SK-N-SH treated with all-trans-retinoic acid at 6 μM for 48 hours (cell line): Measurements from ENCODE around the gene PLXNA3.

Experiments
- ATAC-seq: fragments of 200-7000 bp; cut with Tn5 transposase; 3 replicates; pipeline ENCODE4 v1.9.1; 2020; ENCODE audit warnings: mild to moderate bottlenecking, moderate library complexity
- ARNTL ChIP-seq: fragments of 450-650 bp; formaldehyde crosslinking; IDR thresholded peaks from 2 replicates; pipeline ENCODE4 v1.5.0; 2020; ENCODE audit warnings: low read depth, mild to moderate bottlenecking, moderate library complexity, borderline replicate concordance
- BACH2 ChIP-seq: fragments of 250-450 bp; sonication (Bioruptor Pico); IDR thresholded peaks from 2 replicates; pipeline ENCODE4 v1.9.0; 2021; ENCODE audit warnings: mild to moderate bottlenecking, borderline replicate concordance
- CSDC2 ChIP-seq: fragments of 250-450 bp; sonication (Bioruptor Pico); IDR thresholded peaks from 2 replicates; pipeline ENCODE4 v1.5.0; 2020; ENCODE audit warnings: mild to moderate bottlenecking, moderate library complexity
- ESRRG ChIP-seq: fragments of 250-450 bp; sonication (Bioruptor Pico); IDR thresholded peaks from 2 replicates; pipeline ENCODE4 v1.6.1; 2021; ENCODE audit warnings: mild to moderate bottlenecking
- GLIS3 ChIP-seq: fragments of 250-450 bp; sonication (Bioruptor Pico); IDR thresholded peaks from 2 replicates; pipeline ENCODE4 v1.5.0; 2020; ENCODE audit warnings: mild to moderate bottlenecking, moderate library complexity
- OSR1 ChIP-seq: fragments of 250-450 bp; sonication (Bioruptor Pico); IDR thresholded peaks from 2 replicates; pipeline ENCODE4 v1.8.0; 2022; ENCODE audit warnings: moderate library complexity, mild to moderate bottlenecking, inconsistent platforms
- PPARA ChIP-seq: fragments of 250-450 bp; sonication (Bioruptor Pico); IDR thresholded peaks from 2 replicates; pipeline ENCODE4 v1.5.0; 2020; ENCODE audit warnings: mild to moderate bottlenecking, borderline replicate concordance
- RARB ChIP-seq: fragments of 250-450 bp; sonication (Bioruptor Pico); IDR thresholded peaks from 2 replicates; pipeline ENCODE4 v1.8.0; 2021; ENCODE audit warnings: mild to moderate bottlenecking, moderate library complexity
- SNAI2 ChIP-seq: fragments of 250-450 bp; sonication (Bioruptor Pico); IDR thresholded peaks from 2 replicates; pipeline ENCODE4 v1.5.0; 2020; ENCODE audit warnings: mild to moderate bottlenecking, moderate library complexity
- TOX ChIP-seq: fragments of 250-450 bp; sonication (Bioruptor Pico); IDR thresholded peaks from 2 replicates; pipeline ENCODE4 v1.8.0; 2021; ENCODE audit warnings: mild to moderate bottlenecking, moderate library complexity, borderline replicate concordance
- ZC3H10 ChIP-seq: fragments of 250-450 bp; sonication (Bioruptor Pico); IDR thresholded peaks from 2 replicates; pipeline ENCODE4 v1.5.1; 2021; ENCODE audit warnings: mild to moderate bottlenecking, moderate library complexity
- ZFP30 ChIP-seq: fragments of 450-650 bp; formaldehyde crosslinking; IDR thresholded peaks from 2 replicates; pipeline ENCODE4 v1.5.0; 2022; ENCODE audit warnings: mild to moderate bottlenecking, moderate library complexity
- ZNF565 ChIP-seq: fragments of 450-650 bp; formaldehyde crosslinking; conservative IDR thresholded peaks from 2 replicates; pipeline ENCODE4 v1.5.0; 2020; ENCODE audit warnings: low read depth, mild to moderate bottlenecking, moderate library complexity
- ZNF8 ChIP-seq: fragments of 450-650 bp; formaldehyde crosslinking; IDR thresholded peaks from 2 replicates; pipeline ENCODE4 v1.5.0; 2020; ENCODE audit warnings: mild to moderate bottlenecking, moderate library complexity
- TF ChIP-seq, protein P1 (sequence below): fragments of 250-450 bp; sonication (Bioruptor Pico); IDR thresholded peaks from 2 replicates; pipeline ENCODE4 v1.8.0; 2021; ENCODE audit warnings: low read depth, mild to moderate bottlenecking, moderate library complexity, borderline replicate concordance
- TF ChIP-seq, protein P2 (sequence below): fragments of 250-450 bp; sonication (Bioruptor Pico); IDR thresholded peaks from 2 replicates; pipeline ENCODE4 v1.5.0; 2020; ENCODE audit warnings: mild to moderate bottlenecking, moderate library complexity
- TF ChIP-seq, protein P3 (sequence below): fragments of 250-450 bp; sonication (Bioruptor Pico); IDR thresholded peaks from 2 replicates; pipeline ENCODE4 v1.8.0; 2020; ENCODE audit warnings: mild to moderate bottlenecking, moderate library complexity, borderline replicate concordance
- TF ChIP-seq, protein P4 (sequence below): fragments of 250-450 bp; sonication (Bioruptor Pico); IDR thresholded peaks from 2 replicates; pipeline ENCODE4 v1.5.1; 2020; ENCODE audit warnings: low read depth, mild to moderate bottlenecking, moderate library complexity

The PLXNA3 gene

DNA sequence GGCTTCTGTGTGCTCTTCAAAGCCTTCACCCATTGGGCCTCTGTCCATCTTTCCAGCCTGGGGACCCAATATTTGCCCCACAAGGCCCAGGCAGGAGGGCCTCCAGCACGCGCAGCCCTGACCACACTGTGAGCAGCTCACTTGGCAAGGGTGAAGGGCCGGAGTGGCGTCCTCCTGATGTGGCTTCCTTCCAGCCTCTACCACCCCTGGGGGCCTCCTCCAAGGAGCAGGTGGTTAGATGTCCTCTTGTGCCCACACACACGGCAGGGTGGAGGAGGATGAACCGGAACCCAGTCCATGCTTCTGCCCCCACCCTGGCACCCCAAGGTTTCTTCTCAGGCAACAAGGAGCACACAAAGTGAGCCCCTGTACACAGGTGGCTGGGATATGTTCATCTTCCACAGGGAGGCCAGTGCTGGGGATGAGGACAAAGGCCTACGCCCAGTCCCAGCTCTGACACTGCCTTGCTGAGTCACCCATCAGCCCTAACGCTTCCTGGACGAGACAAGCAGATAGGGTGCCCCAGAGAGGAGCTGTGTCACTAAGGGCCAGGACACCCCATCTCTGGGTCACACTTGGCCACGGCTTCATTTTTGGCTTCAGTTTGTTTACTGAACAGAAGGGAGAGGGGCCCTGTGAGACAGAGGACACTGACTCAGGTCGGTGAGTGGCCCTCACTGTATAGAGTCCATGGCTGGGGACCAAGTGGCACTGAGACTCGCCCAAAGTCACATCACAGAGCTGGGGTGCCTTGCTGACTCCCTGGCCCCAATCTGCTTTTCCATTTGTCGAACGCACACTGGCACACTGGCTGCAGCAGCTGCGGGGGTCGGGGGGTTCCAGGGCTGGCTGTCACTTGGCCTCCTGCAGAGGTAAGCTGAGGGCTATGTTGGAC, 26.4 kb downstream of the PLXNA3 start:
- TF ChIP-seq RARB, result no peak
- TF ChIP-seq, protein P1, sequence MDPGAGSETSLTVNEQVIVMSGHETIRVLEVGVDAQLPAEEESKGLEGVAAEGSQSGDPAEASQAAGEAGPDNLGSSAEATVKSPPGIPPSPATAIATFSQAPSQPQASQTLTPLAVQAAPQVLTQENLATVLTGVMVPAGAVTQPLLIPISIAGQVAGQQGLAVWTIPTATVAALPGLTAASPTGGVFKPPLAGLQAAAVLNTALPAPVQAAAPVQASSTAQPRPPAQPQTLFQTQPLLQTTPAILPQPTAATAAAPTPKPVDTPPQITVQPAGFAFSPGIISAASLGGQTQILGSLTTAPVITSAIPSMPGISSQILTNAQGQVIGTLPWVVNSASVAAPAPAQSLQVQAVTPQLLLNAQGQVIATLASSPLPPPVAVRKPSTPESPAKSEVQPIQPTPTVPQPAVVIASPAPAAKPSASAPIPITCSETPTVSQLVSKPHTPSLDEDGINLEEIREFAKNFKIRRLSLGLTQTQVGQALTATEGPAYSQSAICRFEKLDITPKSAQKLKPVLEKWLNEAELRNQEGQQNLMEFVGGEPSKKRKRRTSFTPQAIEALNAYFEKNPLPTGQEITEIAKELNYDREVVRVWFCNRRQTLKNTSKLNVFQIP (CRISPR knock-in tag), result no peak
- TF ChIP-seq, protein P2, sequence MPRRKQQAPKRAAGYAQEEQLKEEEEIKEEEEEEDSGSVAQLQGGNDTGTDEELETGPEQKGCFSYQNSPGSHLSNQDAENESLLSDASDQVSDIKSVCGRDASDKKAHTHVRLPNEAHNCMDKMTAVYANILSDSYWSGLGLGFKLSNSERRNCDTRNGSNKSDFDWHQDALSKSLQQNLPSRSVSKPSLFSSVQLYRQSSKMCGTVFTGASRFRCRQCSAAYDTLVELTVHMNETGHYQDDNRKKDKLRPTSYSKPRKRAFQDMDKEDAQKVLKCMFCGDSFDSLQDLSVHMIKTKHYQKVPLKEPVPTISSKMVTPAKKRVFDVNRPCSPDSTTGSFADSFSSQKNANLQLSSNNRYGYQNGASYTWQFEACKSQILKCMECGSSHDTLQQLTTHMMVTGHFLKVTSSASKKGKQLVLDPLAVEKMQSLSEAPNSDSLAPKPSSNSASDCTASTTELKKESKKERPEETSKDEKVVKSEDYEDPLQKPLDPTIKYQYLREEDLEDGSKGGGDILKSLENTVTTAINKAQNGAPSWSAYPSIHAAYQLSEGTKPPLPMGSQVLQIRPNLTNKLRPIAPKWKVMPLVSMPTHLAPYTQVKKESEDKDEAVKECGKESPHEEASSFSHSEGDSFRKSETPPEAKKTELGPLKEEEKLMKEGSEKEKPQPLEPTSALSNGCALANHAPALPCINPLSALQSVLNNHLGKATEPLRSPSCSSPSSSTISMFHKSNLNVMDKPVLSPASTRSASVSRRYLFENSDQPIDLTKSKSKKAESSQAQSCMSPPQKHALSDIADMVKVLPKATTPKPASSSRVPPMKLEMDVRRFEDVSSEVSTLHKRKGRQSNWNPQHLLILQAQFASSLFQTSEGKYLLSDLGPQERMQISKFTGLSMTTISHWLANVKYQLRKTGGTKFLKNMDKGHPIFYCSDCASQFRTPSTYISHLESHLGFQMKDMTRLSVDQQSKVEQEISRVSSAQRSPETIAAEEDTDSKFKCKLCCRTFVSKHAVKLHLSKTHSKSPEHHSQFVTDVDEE (CRISPR knock-in tag), result no peak
- no peak for TF ChIP-seq TOX (CRISPR knock-in tag)
- no peak for TF ChIP-seq ESRRG (CRISPR knock-in tag)
- no peak for TF ChIP-seq SNAI2 (CRISPR knock-in tag)
- no peak for TF ChIP-seq BACH2 (CRISPR knock-in tag)
- no peak for TF ChIP-seq PPARA (CRISPR knock-in tag)
- no peak for TF ChIP-seq ZNF565 (CRISPR knock-in tag)
- no peak for TF ChIP-seq ZFP30 (CRISPR knock-in tag)
- TF ChIP-seq, protein P3, sequence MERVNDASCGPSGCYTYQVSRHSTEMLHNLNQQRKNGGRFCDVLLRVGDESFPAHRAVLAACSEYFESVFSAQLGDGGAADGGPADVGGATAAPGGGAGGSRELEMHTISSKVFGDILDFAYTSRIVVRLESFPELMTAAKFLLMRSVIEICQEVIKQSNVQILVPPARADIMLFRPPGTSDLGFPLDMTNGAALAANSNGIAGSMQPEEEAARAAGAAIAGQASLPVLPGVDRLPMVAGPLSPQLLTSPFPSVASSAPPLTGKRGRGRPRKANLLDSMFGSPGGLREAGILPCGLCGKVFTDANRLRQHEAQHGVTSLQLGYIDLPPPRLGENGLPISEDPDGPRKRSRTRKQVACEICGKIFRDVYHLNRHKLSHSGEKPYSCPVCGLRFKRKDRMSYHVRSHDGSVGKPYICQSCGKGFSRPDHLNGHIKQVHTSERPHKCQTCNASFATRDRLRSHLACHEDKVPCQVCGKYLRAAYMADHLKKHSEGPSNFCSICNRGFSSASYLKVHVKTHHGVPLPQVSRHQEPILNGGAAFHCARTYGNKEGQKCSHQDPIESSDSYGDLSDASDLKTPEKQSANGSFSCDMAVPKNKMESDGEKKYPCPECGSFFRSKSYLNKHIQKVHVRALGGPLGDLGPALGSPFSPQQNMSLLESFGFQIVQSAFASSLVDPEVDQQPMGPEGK (CRISPR knock-in tag), result no peak
- TF ChIP-seq OSR1 (CRISPR knock-in tag), result no peak
- TF ChIP-seq, protein P4, sequence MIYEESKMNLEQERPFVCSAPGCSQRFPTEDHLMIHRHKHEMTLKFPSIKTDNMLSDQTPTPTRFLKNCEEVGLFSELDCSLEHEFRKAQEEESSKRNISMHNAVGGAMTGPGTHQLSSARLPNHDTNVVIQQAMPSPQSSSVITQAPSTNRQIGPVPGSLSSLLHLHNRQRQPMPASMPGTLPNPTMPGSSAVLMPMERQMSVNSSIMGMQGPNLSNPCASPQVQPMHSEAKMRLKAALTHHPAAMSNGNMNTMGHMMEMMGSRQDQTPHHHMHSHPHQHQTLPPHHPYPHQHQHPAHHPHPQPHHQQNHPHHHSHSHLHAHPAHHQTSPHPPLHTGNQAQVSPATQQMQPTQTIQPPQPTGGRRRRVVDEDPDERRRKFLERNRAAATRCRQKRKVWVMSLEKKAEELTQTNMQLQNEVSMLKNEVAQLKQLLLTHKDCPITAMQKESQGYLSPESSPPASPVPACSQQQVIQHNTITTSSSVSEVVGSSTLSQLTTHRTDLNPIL (CRISPR knock-in tag), result no peak
- no peak for TF ChIP-seq ZNF8
- no peak for TF ChIP-seq ARNTL (CRISPR knock-in tag)
- no peak for TF ChIP-seq GLIS3 (CRISPR knock-in tag)
- no peak for TF ChIP-seq ZC3H10 (CRISPR knock-in tag)
- no peak for ATAC-seq

DNA sequence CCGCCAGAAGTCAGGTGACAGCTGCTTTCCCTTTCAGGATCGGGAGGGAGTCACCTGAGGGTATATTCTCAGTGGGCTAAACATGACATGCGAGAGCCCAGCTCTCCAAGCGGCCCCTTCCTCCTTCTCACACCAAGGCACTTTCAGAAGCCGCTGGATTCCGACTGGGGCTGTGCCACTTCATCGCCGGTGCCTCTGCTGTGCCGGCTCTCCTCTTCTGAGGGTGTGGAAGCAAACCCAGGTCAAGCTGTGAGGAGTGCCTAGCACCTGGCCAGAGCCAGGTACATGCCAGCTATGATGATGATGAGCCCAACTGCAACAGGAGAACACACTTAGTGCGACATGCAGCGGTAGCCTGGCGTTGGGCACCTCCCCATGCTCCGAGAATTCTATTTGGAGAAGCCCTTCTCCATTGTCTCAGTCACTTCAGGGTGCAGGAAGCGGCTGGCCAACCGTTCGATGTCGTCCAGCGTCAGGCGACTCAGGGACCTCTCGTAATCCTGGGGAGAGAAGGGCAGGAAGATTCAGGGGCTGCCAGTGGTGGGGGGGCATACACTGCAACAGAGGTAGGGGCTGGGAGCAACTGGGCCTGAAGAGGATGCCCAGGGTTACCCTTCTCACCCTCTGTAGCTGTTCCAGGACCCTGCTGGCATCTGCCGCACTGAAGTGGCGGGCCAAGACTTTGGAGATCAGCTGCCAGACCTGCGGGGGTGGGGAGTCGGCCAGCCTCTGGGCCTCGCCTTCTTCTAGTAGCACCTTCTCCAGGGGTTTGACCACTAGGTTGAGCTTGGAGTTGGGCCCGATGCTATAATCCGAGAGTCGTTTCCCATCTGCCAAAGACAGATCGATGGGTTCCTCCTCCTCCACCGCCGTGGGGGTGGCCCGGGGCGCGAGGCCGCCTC, 27.3 kb downstream of the PLXNA3 start:
- no peak for ATAC-seq
- TF ChIP-seq, protein P1 (CRISPR knock-in tag), result no peak
- TF ChIP-seq CSDC2, result no peak
- TF ChIP-seq ESRRG (CRISPR knock-in tag), result no peak
- TF ChIP-seq, protein P2 (CRISPR knock-in tag), result no peak
- TF ChIP-seq RARB, result no peak
- TF ChIP-seq ZNF565 (CRISPR knock-in tag), result no peak
